AG04450 (cell line): ENCODE results near the gene ALOX5. TPM values are rescaled to one million over a fixed set of nuclear protein-coding genes. Genes with fewer than 3 reads are reported as not detected.

ENCODE experiments used
- CTCF ChIA-PET: fragments of 300-600, 350-600 bp; formaldehyde crosslinking; extraction: SDS; loops from one replicate; lab custom pipeline; 2022; ENCODE audit warnings: antibody characterized with exemption, inconsistent platforms; lab: Charles Lee
- POLR2A ChIA-PET: fragments of 350-600 bp; formaldehyde crosslinking; extraction: SDS; loops from one replicate; lab custom pipeline; 2021; ENCODE audit warnings: antibody characterized with exemption, inconsistent platforms; lab: Yijun Ruan, JAX
- DNase-seq: peaks from one replicate; pipeline ENCODE4 v3.0.0-alpha.2; 2011; ENCODE audit warnings: low read depth, low spot score
- H3K27ac ChIP-seq: one replicate; pipeline ENCODE4 v1.5.1; 2012; ENCODE audit warnings: low read depth, low read length, control low read depth
- H3K27me3 ChIP-seq: one replicate; pipeline ENCODE4 v1.6.0; 2012; ENCODE audit warnings: low read length; ENCODE audit not compliant: control insufficient read depth, insufficient read depth
- H3K4me3 ChIP-seq: 2 replicates; pipeline ENCODE4 v1.5.1; 2011; ENCODE audit warnings: mild to moderate bottlenecking, low read depth, low read length, control low read depth
- H3K9me3 ChIP-seq: 2 replicates; pipeline ENCODE4 v1.5.1; 2012; ENCODE audit warnings: low read length; ENCODE audit not compliant: control insufficient read depth, insufficient read depth
- CTCF ChIP-seq: IDR thresholded peaks from 2 replicates; pipeline ENCODE4 v1.5.1; 2011; ENCODE audit warnings: low read depth, low read length, control low read depth, inconsistent platforms
- polyA plus RNA-seq: library from polyadenylated mRNA; depleted of rRNA; stranded (reverse); fragments of >200 nt; gene quantifications from 2 replicates; pipeline ENCODE4 v1.2.3, GENCODE V29; 2011

Gene ALOX5
- polyA plus RNA-seq, 1 experiment: not detected

DNA sequence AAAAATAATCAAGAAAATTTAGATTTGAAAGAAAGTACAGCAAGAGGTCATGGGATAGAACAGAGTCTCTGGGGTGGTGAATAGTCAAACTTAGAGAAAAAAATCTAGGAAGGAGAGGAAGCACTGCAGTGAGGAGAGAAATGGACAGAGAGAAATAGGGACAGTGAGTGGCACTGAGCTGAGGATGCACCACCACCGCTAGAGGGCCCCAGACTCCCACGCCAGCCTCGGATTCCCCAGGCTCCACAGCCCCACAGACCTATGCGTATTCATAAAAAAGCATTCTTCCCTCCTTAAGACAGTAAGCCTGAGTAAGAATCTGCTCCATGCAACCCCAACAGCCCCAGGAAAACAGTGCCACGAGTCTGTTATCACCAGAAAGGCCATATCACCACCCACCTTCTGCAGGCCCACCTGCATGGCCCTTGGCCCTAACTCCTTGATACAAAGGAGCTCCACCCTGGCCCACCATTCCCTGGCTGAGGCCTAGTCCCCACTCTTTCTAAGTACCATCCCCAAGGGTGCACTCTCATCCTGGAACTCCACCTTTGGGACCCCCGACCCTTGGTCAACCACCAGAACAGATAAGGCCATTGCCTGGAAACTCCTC is 91.0 kb downstream of the ALOX5 start:
- peak; percentile 100 for TF ChIP-seq CTCF
- peak; percentile 44 for DNase-seq
- H3K27ac ChIP-seq: no peak overlapping the region
- POLR2A ChIA-PET: interaction anchor here (1.0 kb wide), 1 partner anchor 207 kb away, joined by 3 read pairs; the partner anchor contains the start of gene ZFAND4
- H3K4me3 ChIP-seq: no peak overlapping the region
- no peaks in the 10 kb centered on the region for H3K9me3 ChIP-seq
- CTCF ChIA-PET: interaction anchor here (0.6 to 2.5 kb wide), 26 partner anchors 9 to 593 kb away, joined by 3 to 28 read pairs (median 5); partner anchors contain the start of genes WASHC2C and ZFAND4
- H3K27me3 ChIP-seq: no peaks in the 10 kb centered on the region

DNA sequence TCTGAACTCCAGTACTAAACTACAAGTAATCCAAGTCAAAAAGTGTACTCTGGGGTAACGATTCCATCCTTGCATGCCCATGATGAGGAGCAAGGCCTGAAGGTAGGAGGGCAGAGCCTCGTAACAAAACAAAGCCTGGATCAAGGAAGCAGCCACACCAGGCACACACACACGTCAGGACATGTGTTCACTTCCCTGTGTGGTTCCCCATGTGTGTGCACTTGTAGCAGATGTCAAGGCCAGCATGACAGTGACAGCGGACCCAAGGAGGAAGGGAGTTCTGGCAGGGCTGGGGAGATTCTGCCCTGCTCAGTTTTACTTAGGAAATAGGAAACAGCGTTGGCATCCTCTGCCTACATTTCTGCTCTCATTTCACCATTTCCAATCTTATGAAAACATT is 92.8 kb downstream of the ALOX5 start:
- POLR2A ChIA-PET: no interaction called here
- no peak for TF ChIP-seq CTCF
- Histone ChIP-seq H3K4me3 (no peak overlapping the region), H3K27ac (no peak overlapping the region), H3K9me3 (no peaks in the 10 kb centered on the region), H3K27me3 (no peaks in the 10 kb centered on the region)
- DNase-seq: no peak
- CTCF ChIA-PET: interaction anchor here (0.5 kb wide), 1 partner anchor 232 kb away, joined by 3 read pairs; no protein-coding TSS in a partner anchor

GRCh38 chr10:45468079-45468478 is 94.1 kb downstream of the ALOX5 start:
- DNase-seq: no peak
- POLR2A ChIA-PET: no interaction called here
- CTCF ChIA-PET: interaction anchor here (1.7 kb wide), 1 partner anchor 204 kb away, joined by 4 read pairs; the partner anchor contains the start of gene ZFAND4
- H3K27ac ChIP-seq: no peak overlapping the region
- no peak overlapping the region for H3K4me3 ChIP-seq
- TF ChIP-seq CTCF: no peak
- H3K9me3 ChIP-seq: no peaks in the 10 kb centered on the region
- H3K27me3 ChIP-seq: no peaks in the 10 kb centered on the region

GRCh38 chr10:45470098-45471012 is 96.3 kb downstream of the ALOX5 start:
- H3K9me3 ChIP-seq: no peaks in the 10 kb centered on the region
- no peaks in the 10 kb centered on the region for H3K27me3 ChIP-seq
- peak; percentile 44 for DNase-seq
- H3K4me3 ChIP-seq: no peak overlapping the region
- TF ChIP-seq CTCF: no peak
- CTCF ChIA-PET: interaction anchor here (1.0 kb wide), 1 partner anchor 9 kb away, joined by 4 read pairs; no protein-coding TSS in a partner anchor
- no peak overlapping the region for H3K27ac ChIP-seq
- POLR2A ChIA-PET: no interaction called here
